Measurements from ENCODE around the gene ZNF488. TPM values are rescaled to one million over a fixed set of nuclear protein-coding genes. Genes with fewer than 3 reads are reported as not detected.

ZNF488 gene
- total RNA-seq, 1 donor from 2014 or later, result 0.71 TPM

GRCh38 chr10:47325303-47326291 is 58.5 kb downstream of the ZNF488 start:
- DNase-seq (ENCODE audit: low spot score), result no peak
- intact Hi-C loops (cut with DNase I), result no loop called here
- no peak for ATAC-seq

GRCh38 chr10:47323636-47324296 is 60.3 kb downstream of the ZNF488 start:
- ATAC-seq (no peak), DNase-seq (ENCODE audit: low spot score) (no peak)
- intact Hi-C loops (cut with DNase I), result no loop called here

- no peak for DNase-seq (ENCODE audit: low spot score)
- intact Hi-C loops (cut with DNase I), result no loop called here
- no peak for ATAC-seq
Observed at GRCh38 chr10:47323087-47323486, 61.0 kb downstream of the ZNF488 start.

GRCh38 chr10:47322300-47323061 is 61.6 kb downstream of the ZNF488 start, which contains the start of gene GDF2:
Gene GDF2 (plus strand): TSS chr10:47322454. CDS start chr10:47322669, 215 bp downstream.
- intact Hi-C loops (cut with DNase I), result no loop called here
- ATAC-seq (no peak), DNase-seq (ENCODE audit: low spot score) (no peak)

GRCh38 chr10:47321521-47322195 is 62.4 kb downstream of the ZNF488 start:
- intact Hi-C loops (cut with DNase I), result no loop called here
- no peak for DNase-seq (ENCODE audit: low spot score)
- ATAC-seq, result no peak

DNA sequence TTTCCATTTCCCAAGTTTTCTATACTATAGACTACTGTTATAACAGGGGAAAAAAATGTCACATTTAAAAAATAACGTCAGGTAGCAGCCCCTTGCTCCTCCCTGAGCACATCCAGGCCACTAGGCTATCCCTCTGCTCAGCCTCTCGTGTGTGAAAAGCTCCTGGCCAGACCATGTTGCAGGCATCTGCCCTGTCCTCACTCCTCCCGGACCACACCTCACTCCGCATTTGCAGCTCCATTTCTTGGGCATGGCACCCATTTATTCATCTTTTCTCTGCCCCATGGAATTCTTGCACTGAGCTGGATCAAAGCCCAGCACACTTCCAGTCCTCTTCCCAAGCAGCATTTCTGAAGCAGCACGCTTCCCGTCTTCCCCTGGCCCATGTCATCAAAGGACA is 63.3 kb downstream of the ZNF488 start:
- DNase-seq (ENCODE audit: low spot score) (no peak), ATAC-seq (no peak)
- intact Hi-C loops (cut with DNase I), result no loop called here

GRCh38 chr10:47319784-47320183 is 64.3 kb downstream of the ZNF488 start:
- intact Hi-C loops (cut with DNase I), result no loop called here
- DNase-seq (ENCODE audit: low spot score) (no peak), ATAC-seq (no peak)

DNA sequence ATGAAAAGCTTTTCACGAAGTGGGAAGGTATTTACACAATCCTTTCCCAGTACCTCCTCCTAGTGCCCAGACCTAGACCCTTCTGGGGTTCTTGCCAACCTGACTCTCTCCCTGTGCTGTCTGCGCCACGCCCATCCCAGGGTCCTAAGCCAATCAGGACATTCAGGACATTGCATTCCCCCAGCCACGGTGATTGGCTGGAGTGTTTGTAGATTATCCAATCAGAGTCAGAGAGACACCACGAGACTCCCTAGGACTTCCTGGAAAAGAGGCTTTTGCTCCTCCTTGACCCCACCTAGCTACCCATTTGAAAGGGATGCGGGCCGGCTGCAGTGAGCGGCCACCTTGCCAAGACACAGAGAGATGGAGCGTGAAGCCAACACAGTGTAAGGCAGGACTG is 65.4 kb downstream of the ZNF488 start:
- DNase-seq (ENCODE audit: low spot score) (no peak), ATAC-seq (no peak)
- intact Hi-C loops (cut with DNase I), result no loop called here

DNA sequence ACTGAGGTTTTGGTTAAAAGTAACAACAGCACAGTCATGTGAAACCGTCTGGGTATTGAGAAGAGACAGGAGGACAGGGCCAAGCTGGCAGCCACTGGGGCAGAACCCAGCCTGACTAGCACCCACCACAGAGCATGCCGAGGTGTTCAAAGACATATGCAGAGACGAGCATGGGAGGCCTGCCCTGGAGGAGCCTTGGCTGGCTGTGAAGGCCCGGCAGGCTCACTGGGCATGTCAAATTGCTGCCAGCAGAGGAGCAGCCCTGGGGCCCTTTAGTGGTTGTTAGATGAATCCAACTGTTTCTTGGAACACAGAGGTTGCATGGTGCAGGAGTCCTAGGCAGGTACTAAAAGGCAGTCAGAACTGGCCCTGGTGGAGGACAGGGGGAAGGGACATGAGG is 66.8 kb downstream of the ZNF488 start:
- no peak for DNase-seq (ENCODE audit: low spot score)
- intact Hi-C loops (cut with DNase I), result no loop called here
- ATAC-seq, result no peak

DNA sequence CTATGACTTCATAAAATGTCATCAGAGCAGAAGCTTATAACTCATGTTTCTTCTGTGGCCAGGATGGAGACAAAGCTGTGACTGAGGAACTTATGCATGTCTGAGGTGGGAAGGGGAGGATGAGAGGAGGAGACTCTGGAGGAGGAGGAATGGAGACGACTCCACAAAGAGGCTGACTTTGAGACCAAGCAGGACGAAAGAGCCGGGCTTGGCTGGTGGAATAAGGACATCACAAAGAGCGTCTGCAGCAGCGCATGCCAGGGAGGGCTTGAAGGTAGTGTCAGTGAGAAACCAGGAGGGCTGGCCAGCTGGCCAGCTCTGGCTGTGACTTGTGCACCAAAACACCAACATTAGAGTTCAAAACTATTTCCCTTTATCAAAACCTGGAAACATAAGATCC is 68.0 kb downstream of the ZNF488 start:
- intact Hi-C loops (cut with DNase I), result no loop called here
- DNase-seq (ENCODE audit: low spot score) (no peak), ATAC-seq (no peak)

Other genes starting within 250 kb of the ZNF488 start
- 14.4 TPM for gene GDF10, start 84.1 kb downstream of the ZNF488 start, total RNA-seq
- gene GDF2, start 61.8 kb downstream of the ZNF488 start, total RNA-seq, result not detected
- not detected for gene RBP3, start 35.9 kb downstream of the ZNF488 start, total RNA-seq
- gene ANXA8, start 99.8 kb upstream of the ZNF488 start, total RNA-seq, result 2.5 TPM
- not detected for gene FAM25G, start 107.4 kb upstream of the ZNF488 start, total RNA-seq
- 22.8 TPM for gene AGAP9, start 139.3 kb upstream of the ZNF488 start, total RNA-seq